ENCODE measurements around the gene NPBWR2. TPM values are rescaled to one million over a fixed set of nuclear protein-coding genes. Genes with fewer than 3 reads are reported as not detected.

The NPBWR2 gene
- total RNA-seq, 4 donors from 2014 or later = not detected

DNA sequence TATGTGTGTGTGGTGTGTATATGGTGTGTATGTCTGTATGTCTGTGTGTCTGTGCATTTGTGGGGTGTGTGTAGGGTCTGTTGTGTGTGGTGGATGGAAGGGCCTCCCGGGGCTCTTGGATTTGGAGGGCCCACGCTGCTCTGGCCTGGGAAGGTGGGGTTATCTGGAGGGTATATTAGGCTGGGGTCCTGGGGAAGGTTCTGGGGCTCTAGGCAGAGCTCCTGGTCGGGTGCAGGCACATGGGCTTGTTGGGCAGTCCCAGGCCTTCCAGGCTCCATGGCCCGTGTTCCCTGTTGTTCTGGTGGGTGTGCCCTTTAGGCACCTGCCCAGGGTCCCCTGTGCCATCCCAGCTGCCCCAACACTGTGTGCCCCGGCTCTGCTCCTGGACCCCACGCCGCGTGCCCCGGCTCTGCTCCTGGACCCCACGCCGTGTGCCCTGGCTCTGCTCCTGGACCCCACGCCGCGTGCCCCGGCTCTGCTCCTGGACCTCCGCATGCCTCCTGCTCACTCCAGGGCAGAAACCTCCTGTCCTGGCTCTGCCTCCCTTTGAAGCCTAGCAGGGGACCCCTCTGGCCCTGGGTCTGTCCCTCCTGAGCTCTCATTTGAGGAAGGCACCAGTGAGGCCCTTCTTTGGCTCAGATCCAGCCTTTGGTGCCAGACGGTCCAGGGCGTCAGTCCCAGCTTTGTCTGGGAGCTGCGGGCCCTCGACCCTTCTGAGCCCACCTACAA lies 46.7 kb upstream of the NPBWR2 start:
- no peak for DNase-seq (ENCODE audit: low spot score in 2 of 2)
- TF ChIP-seq, protein P1, sequence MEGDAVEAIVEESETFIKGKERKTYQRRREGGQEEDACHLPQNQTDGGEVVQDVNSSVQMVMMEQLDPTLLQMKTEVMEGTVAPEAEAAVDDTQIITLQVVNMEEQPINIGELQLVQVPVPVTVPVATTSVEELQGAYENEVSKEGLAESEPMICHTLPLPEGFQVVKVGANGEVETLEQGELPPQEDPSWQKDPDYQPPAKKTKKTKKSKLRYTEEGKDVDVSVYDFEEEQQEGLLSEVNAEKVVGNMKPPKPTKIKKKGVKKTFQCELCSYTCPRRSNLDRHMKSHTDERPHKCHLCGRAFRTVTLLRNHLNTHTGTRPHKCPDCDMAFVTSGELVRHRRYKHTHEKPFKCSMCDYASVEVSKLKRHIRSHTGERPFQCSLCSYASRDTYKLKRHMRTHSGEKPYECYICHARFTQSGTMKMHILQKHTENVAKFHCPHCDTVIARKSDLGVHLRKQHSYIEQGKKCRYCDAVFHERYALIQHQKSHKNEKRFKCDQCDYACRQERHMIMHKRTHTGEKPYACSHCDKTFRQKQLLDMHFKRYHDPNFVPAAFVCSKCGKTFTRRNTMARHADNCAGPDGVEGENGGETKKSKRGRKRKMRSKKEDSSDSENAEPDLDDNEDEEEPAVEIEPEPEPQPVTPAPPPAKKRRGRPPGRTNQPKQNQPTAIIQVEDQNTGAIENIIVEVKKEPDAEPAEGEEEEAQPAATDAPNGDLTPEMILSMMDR (IDR thresholded peaks at IDR 0.05) = no peak
- TF ChIP-seq EP300 (IDR thresholded peaks at IDR 0.05) (no peak), POLR2A (IDR thresholded peaks at IDR 0.05) (no peak)
- WGBS, 2 donors = 77 to 81% methylated on average over 19 to 20 of the region's 20 CpGs
- H3K4me3 ChIP-seq = no peak overlapping the region
- H3K9me3 ChIP-seq = no peaks in the 10 kb centered on the region
- no peaks in the 10 kb centered on the region for H3K4me1 ChIP-seq
- peaks cover 0 to 38% of the 10 kb centered on the region in 2 donors for H3K27me3 ChIP-seq
- no peak overlapping the region for H3K27ac ChIP-seq
- no peaks in the 10 kb centered on the region for H3K36me3 ChIP-seq

DNA sequence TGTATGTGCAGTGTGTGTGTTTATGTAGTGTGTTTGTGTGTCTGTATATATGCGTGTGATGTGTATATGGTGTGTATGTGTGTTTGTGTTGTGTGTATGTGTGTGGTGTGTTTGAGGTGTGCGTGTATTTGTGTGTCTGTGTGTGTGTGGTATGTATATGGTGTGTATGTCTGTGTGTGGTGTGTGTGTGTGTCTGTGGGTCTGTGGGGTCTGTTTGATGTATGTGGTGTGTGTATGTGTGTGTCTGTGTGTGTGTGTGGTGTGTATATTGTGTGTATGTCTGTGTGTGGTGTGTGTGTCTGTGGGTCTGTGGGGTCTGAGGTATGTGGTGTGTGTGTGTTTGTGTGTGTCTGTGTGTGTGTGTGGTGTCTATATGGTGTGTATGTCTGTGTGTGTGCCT lies 46.0 kb upstream of the NPBWR2 start:
- DNase-seq (ENCODE audit: low spot score in 2 of 2) = no peak

DNA sequence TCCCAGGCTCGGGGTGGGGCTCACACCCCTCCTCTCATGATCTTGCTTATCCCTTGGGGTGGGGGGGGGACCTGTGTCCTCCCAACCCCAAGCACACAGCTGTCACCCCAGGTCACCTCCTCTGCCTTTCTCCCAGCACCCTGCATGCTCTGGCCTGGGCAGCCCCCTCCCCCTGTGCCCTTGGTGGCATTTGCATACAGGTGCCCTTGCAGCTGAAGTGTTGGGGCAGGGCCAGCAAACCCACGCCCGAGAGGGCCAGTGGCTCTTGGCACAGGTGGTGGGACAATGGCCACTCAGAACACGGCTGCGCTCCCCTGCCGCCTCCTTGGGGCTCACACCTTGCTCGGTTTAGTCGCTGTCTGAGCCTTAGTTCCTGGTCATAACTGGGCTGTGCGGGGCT lies 45.5 kb upstream of the NPBWR2 start:
- Histone ChIP-seq H3K36me3 (no peaks in the 10 kb centered on the region), H3K9me3 (no peaks in the 10 kb centered on the region), H3K4me3 (no peak overlapping the region), H3K27me3 (peaks cover 0 to 35% of the 10 kb centered on the region in 2 donors), H3K27ac (no peak overlapping the region), H3K4me1 (no peaks in the 10 kb centered on the region)
- TF ChIP-seq, protein P1 (IDR thresholded peaks at IDR 0.05) = no peak
- WGBS, 2 donors = 78 to 83% methylated on average over 8 to 9 of the region's 9 CpGs
- no peak for DNase-seq (ENCODE audit: low spot score in 2 of 2)

More for the DNA sequence above, 46.0 kb upstream of the NPBWR2 start:
- H3K9me3 ChIP-seq = no peaks in the 10 kb centered on the region
- no peaks in the 10 kb centered on the region for H3K4me1 ChIP-seq
- no peaks in the 10 kb centered on the region for H3K36me3 ChIP-seq
- peaks cover 0 to 35% of the 10 kb centered on the region in 2 donors for H3K27me3 ChIP-seq
- TF ChIP-seq EP300 (IDR thresholded peaks at IDR 0.05) = no peak
- TF ChIP-seq, protein P1 (IDR thresholded peaks at IDR 0.05) = no peak
- TF ChIP-seq POLR2A (IDR thresholded peaks at IDR 0.05) = no peak
- 84 to 94% methylated on average over 2 of the region's 2 CpGs for WGBS, 2 donors
- no peak overlapping the region for H3K27ac ChIP-seq
- H3K4me3 ChIP-seq = no peak overlapping the region

DNA sequence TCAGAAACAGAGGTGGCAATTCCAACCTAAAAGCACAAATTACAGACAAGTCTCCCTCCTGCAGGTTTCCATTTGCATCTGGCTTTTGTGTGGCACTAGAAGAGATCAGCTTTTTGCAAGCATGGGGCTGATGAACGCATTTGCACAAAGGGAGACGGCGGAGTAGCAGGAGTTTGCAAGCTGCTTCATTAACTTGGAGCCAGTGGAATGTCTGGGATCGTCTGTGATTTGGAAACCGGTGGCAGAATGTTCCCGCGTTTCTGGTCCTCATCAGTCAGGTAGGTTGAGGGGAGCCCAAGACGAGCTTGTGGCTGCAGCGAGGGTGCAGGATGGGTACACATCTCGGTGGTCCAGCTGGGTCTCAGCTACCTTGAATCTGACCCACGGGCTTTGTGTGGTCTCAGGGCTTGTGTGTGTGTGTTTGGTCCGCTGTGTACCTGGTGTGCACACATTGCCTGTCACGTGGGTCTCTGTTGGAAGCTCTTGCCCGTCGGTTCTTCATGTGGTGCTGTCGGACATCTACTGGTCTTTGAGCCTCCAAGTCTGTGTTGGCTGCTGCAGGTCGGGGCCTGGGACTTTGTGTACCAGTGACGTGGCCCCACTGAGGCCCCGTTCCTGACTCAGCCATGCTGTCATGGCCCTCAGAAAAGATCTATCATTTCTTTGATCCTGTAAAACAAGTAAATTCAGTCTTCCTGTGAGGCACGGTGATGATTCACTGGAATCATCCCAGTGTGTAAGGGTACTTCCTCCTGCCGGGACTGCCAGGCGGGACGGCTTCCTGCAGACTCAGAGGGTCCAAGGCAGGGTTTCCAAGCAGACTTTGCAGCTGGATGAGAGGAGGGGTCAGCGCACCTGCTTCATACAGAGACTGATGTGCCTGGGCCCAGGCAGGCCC lies 44.5 kb upstream of the NPBWR2 start:
- Histone ChIP-seq H3K27ac (no peak overlapping the region), H3K9me3 (no peaks in the 10 kb centered on the region), H3K36me3 (no peaks in the 10 kb centered on the region), H3K4me1 (no peaks in the 10 kb centered on the region), H3K27me3 (peaks cover 0 to 34% of the 10 kb centered on the region in 2 donors), H3K4me3 (no peak overlapping the region)
- no peak for TF ChIP-seq EP300 (IDR thresholded peaks at IDR 0.05)
- TF ChIP-seq, protein P1 (IDR thresholded peaks at IDR 0.05) = no peak
- no peak for TF ChIP-seq POLR2A (IDR thresholded peaks at IDR 0.05)
- no peak for DNase-seq (ENCODE audit: low spot score in 2 of 2)
- 72 to 78% methylated on average over 18 to 24 of the region's 24 CpGs for WGBS, 2 donors
